MM.1S (cell line): ENCODE results near the gene ADAMTS9.

ENCODE experiments used
- CTCF ChIP-seq: fragments of 300-600 bp; sonication (generic); IDR thresholded peaks from 2 replicates; pipeline ENCODE4 v1.5.1; 2016; ENCODE audit warnings: antibody characterized with exemption, low read length, mixed read lengths
- EZH2 ChIP-seq: fragments of 300-600 bp; sonication (generic); optimal IDR thresholded peaks from 2 replicates; pipeline ENCODE3; 2017; ENCODE audit warnings: low read depth, mild to moderate bottlenecking, antibody characterized with exemption, low read length, mixed read lengths
- EZH2phosphoT487 ChIP-seq: fragments of 300-600 bp; sonication (generic); IDR thresholded peaks from 2 replicates; pipeline ENCODE4 v1.6.1; 2018; ENCODE audit warnings: antibody characterized with exemption, low read length

- TF ChIP-seq CTCF, result no peak
- TF ChIP-seq EZH2phosphoT487, result no peak
- TF ChIP-seq EZH2, result no peak
These were observed 40.6 kb upstream of the ADAMTS9 start for GRCh38 chr3:64728428-64728827.
